ENCODE measurements around the gene SDC3.

GRCh38 chr1:30830537-30830936 lies 78.0 kb downstream of the SDC3 start:
- TF ChIP-seq CTCF (conservative IDR thresholded peaks at IDR 0.05; ENCODE audit: low read depth, low read length), result no peak
- TF ChIP-seq EZH2 (IDR thresholded peaks at IDR 0.05; ENCODE audit: low read length, unreplicated experiment), result no peak
- TF ChIP-seq EZH2phosphoT487 (IDR thresholded peaks at IDR 0.05; ENCODE audit: borderline replicate concordance, low read length), result no peak
